GM18951 (cell line): Measurements from ENCODE around the gene DDR2.

Source experiments
- POLR2A ChIP-seq: IDR thresholded peaks from 4 replicates; pipeline ENCODE4 v1.6.1; 2011; ENCODE audit warnings: mild to moderate bottlenecking; ENCODE audit not compliant: insufficient read length, insufficient read depth; ENCODE audit errors: extremely low read depth
- in situ Hi-C: fragments of 300-500 bp; cut with MboI; formaldehyde crosslinking; loops from one replicate; pipeline ENCODE4 v1.12.0; 2022; ENCODE audit warnings: low sequenced_read_pairs, mixed read lengths, inconsistent platforms; ENCODE audit not compliant: unreplicated experiment

DDR2 gene

GRCh38 chr1:162700131-162700530 lies 67.9 kb downstream of the DDR2 start:
- TF ChIP-seq POLR2A: no peak
- in situ Hi-C loops: no loop called here

DNA sequence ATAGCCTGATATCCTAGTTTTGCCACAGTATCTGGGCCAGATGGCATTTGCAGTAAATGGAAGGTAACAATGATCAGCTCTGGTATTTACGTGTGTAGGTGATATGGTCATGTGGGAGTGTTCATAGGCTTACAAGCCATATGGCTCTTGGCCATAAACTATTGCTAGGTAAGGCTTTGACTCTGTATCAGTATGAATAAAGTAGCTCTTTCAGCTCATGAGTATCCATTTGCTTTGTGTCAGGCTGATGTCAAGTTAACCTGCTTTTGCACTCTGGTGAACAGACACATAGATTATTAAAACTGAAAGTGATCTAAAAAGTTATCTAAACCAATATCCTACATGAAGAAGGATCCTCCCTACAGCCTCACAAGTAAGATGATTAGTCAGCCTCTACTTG lies 69.0 kb downstream of the DDR2 start:
- in situ Hi-C loops: no loop called here
- TF ChIP-seq POLR2A: no peak

GRCh38 chr1:162702628-162703027 lies 70.4 kb downstream of the DDR2 start:
- TF ChIP-seq POLR2A: no peak

GRCh38 chr1:162703708-162704107 lies 71.4 kb downstream of the DDR2 start:
- TF ChIP-seq POLR2A: no peak
- in situ Hi-C loops: no loop called here

More at GRCh38 chr1:162702628-162703027, 70.4 kb downstream of the DDR2 start:
- in situ Hi-C loops: no loop called here

- in situ Hi-C loops: no loop called here
- TF ChIP-seq POLR2A: no peak
Observed at GRCh38 chr1:162704673-162705424, 72.6 kb downstream of the DDR2 start.

DNA sequence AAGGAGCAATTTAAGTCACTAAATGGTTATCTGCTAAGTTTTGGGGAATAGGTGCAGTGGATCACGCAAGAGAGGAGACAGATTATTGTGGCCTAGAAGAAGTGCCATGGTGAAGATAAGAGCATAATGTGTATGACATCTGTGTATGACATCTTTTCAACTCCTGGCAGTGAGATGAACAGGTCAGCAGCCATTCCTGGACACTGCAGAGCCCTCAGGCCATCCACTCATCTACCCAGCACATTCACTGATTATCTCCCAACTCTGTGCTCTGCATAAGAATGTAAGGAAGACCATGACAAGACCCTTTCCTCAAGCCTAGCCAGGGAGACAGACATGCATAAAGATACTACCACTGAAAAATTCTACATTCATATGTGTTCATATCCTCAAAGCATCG lies 73.7 kb downstream of the DDR2 start:
- in situ Hi-C loops: no loop called here

DNA sequence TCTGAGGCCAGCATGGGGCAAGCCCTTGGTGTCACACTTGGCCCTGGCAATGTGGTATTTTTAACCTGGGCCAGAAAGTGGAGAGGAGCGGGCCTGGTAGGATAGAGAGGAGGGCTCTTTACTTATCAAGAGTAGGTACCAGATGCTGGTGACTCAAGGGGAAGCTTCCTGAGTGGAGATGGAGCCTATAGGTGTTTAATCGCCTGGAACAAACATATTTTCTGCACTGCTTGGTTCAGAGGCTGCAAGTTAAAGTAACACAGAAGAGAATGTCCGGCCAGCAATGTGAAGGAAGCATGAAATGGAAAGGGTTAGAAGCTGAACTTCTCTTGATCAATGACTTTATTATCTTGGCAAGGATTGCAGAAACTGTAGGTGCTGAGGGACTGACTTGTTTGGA lies 74.3 kb downstream of the DDR2 start:
- in situ Hi-C loops: no loop called here
- TF ChIP-seq POLR2A: no peak

More for the DNA sequence above, 73.7 kb downstream of the DDR2 start:
- no peak for TF ChIP-seq POLR2A

DNA sequence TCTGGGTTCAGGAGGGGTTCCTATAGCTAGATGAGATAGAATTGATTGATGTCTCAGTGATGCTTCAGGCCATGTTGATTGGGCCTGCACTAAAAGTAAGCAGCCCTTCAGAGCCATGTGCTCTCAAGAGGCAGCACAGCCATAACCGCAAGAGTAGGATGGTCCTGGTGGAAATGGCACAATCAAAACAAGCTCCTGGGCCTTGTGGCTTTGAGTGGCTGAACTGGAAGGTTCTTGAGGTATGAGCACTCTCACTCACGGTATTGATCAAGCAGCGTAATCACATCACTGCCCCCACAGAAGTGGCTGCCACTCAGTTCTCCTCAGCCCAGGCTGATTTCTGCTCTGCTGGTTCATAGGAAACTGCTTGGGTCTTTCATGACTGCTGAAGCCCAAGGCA lies 76.0 kb downstream of the DDR2 start:
- in situ Hi-C loops: no loop called here
- TF ChIP-seq POLR2A: no peak

DNA sequence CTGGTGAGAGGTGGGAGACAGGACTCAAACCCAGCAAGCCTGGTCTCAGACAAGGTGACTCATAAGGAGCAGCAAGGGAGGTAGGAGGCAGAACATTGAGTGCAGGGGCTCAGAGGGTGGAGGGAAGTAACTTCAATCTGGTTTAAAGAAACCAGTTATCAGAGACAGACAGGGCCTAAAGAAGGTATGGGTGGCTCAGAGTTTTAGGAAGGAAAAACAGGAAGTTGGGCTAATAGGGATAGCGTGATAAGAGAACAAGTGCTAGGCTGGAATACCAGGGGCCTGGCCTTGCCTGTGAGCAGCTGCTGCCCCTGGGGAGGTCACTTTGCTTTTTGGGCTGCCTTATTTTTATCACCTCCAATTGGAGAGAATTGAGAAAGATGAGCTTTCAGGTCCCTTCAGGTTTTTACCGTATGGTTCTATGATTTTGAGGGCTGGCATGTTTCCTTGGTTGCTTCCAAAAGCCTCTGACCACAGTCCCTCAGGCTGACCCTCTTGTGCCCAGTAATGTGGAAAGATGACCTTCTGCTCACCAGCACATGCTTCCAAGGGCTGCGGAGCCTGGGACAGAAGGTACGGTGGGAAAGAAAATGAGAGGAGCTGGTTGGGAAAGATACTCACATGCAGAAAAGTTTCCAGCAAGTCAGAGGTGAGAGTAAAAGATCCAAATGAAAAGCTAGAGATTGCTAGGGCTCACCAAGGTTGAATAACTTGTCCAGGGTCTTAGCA lies 77.0 kb downstream of the DDR2 start:
- no peak for TF ChIP-seq POLR2A
- in situ Hi-C loops: no loop called here

- in situ Hi-C loops: no loop called here
Observed at GRCh38 chr1:162709870-162710269, 77.6 kb downstream of the DDR2 start.

DNA sequence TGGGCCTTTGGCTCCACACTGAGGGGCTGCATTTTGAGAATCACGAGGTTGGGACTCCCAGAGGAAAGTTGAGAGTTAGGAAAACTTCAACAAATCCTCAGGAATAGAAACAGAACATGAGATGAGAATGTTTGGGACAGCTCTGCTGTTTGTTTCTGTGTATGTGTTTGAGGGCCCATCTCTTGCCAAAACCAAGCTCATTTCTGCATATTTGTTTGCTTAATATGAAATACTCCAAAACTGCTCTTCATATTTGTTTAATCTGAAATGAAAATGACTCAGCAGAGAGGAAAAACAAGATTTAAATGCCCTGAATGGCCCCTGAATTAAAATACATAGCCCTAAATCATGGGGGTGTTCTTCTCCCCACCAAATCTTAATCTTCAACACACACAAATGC lies 78.1 kb downstream of the DDR2 start:
- in situ Hi-C loops: no loop called here
- TF ChIP-seq POLR2A: no peak

More at GRCh38 chr1:162709870-162710269, 77.6 kb downstream of the DDR2 start:
- no peak for TF ChIP-seq POLR2A

- in situ Hi-C loops: no loop called here
Observed at GRCh38 chr1:162710780-162711465, 78.7 kb downstream of the DDR2 start.

DNA sequence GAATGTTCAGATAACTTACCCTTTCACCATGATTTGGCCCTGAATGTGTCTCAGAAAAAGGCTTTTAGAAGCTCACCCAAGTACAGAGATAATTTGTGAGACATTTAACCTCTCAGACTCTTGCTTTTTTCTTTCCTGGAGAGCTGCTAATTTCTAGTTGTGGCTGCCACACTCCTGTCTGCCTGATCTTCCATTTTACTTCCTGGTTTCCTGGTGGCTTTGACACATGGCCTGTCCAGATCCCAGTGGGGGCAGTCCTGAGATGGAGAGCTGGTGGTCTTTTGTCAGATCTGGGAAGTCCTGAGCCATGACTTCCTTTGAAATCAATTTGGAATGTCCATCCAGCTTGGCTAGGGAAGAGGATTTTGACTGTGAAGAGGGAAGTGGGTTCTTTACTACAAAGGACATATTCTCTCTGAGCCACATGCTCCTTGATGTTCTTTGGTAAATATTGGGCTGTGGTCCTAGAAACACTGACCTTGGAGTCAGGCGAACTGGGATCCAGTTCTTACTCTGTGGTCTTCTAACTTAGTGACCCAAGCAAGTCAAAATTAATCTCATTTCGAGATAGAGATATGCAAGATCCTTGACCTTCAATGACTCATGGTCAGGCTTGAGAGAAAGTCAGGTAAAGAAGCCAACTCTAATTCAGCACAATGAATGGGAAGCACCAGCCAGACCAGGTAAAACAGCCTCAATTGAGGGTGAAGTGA lies 80.2 kb downstream of the DDR2 start:
- in situ Hi-C loops: no loop called here

More at GRCh38 chr1:162710780-162711465, 78.7 kb downstream of the DDR2 start:
- TF ChIP-seq POLR2A: no peak

More for the DNA sequence above, 80.2 kb downstream of the DDR2 start:
- no peak for TF ChIP-seq POLR2A
